ENCODE data around the gene TLE5. TPM values are rescaled to one million over a fixed set of nuclear protein-coding genes. Genes with fewer than 3 reads are reported as not detected.
"Not testable (repeated sequence)": the region's sequence is repeated elsewhere in the genome, so short reads cannot be mapped to it uniquely, and the experiment has no call there.

TLE5 gene
- total RNA-seq, 3 donors from 2014 or later = 427 to 664 (median 556) TPM

DNA sequence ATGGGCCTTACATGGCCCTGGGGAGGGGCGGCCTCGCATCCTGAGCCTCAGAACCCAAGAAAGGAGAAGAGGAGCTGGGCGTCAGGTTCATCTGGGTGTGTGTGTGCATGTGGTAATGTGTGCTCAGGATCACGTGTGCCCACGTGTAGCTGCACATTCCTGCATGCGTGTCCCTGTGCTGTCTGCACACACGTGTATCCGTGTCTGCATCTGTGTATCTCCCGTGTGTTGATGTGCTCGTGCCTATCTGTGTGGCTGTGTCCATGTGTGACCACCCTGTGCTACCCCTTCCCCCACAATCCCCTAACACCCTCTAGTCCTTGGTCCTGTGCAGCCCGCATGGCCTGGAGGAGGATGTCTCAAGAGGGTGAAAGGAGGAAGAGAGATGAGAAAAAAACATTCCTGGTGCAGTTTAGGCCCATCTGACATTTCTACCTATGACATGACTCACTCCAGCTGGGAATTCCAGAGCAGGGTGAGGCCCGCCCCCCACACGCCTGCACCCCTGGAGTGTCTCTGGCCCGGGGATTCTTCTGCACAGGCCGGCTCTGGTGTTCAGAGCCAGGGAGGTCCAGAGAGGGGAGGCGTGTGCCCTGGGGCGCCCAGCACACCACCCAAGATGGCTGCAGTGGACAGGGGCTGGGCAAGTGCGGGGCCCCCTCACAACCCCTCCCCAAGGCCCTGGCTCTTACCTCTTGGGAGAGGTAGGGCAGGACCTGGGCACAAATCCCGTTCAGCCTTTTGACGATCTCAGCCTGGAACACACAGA lies 7.1 kb downstream of the TLE5 start:
- TF ChIP-seq, protein P1, sequence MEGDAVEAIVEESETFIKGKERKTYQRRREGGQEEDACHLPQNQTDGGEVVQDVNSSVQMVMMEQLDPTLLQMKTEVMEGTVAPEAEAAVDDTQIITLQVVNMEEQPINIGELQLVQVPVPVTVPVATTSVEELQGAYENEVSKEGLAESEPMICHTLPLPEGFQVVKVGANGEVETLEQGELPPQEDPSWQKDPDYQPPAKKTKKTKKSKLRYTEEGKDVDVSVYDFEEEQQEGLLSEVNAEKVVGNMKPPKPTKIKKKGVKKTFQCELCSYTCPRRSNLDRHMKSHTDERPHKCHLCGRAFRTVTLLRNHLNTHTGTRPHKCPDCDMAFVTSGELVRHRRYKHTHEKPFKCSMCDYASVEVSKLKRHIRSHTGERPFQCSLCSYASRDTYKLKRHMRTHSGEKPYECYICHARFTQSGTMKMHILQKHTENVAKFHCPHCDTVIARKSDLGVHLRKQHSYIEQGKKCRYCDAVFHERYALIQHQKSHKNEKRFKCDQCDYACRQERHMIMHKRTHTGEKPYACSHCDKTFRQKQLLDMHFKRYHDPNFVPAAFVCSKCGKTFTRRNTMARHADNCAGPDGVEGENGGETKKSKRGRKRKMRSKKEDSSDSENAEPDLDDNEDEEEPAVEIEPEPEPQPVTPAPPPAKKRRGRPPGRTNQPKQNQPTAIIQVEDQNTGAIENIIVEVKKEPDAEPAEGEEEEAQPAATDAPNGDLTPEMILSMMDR (IDR thresholded peaks at IDR 0.05) = no peak
- intact Hi-C loops (cut with DNase I, micrococcal nuclease) = no loop called here
- Histone ChIP-seq H3K4me3 (no peak overlapping the region), H3K4me1 (ENCODE audit: low read depth) (peaks cover 18% of the 10 kb centered on the region), H3K36me3 (ENCODE audit: low read depth) (peaks cover 5% of the 10 kb centered on the region), H3K9me3 (no peaks in the 10 kb centered on the region)
- no peak for DNase-seq
- ATAC-seq = peak; percentile 43

GRCh38 chr19:3054265-3054971 lies 7.9 kb downstream of the TLE5 start:
- no peak for ATAC-seq
- peaks cover 5% of the 10 kb centered on the region for H3K36me3 ChIP-seq (ENCODE audit: low read depth)
- TF ChIP-seq, protein P1 (IDR thresholded peaks at IDR 0.05) = no peak
- H3K4me3 ChIP-seq = no peak overlapping the region
- intact Hi-C loops (cut with DNase I, micrococcal nuclease) = no loop called here
- no peak for DNase-seq
- no peaks in the 10 kb centered on the region for H3K9me3 ChIP-seq
- peaks cover 18% of the 10 kb centered on the region for H3K4me1 ChIP-seq (ENCODE audit: low read depth)

DNA sequence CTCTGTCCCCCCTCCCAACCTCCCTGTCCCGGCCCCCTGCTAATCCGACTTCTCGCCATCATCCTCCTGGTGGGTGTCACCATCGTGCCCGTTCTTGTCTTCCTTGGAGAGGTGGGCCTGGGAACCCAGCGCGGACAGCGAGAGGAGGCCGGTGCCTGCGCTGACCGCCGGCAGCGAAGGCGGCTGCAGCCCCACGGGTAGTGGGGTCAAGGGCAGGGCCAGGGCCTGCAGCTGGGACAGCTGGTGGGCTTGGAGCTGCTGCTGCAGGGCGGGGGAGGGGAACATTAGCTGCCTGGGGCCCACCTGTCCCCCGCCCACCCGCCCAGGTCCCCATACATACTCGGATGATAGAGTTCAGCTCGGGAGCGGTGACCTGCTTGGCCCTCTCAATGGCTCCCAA lies 8.5 kb downstream of the TLE5 start:
- peaks cover 18% of the 10 kb centered on the region for H3K4me1 ChIP-seq (ENCODE audit: low read depth)
- peaks cover 5% of the 10 kb centered on the region for H3K36me3 ChIP-seq (ENCODE audit: low read depth)
- TF ChIP-seq, protein P1 (IDR thresholded peaks at IDR 0.05) = no peak
- no peak for ATAC-seq
- H3K9me3 ChIP-seq = no peaks in the 10 kb centered on the region
- DNase-seq = no peak
- intact Hi-C loops (cut with DNase I, micrococcal nuclease) = no loop called here
- no peak overlapping the region for H3K4me3 ChIP-seq

- Histone ChIP-seq H3K4me3 (no peak overlapping the region), H3K9me3 (no peaks in the 10 kb centered on the region), H3K4me1 (ENCODE audit: low read depth) (peaks cover 20% of the 10 kb centered on the region), H3K36me3 (ENCODE audit: low read depth) (peaks cover 5% of the 10 kb centered on the region)
- intact Hi-C loops (cut with DNase I, micrococcal nuclease) = no loop called here
- peak in 1 of 3 donors; percentile 42 for DNase-seq
- TF ChIP-seq, protein P1 (IDR thresholded peaks at IDR 0.05) = no peak
- no peak for ATAC-seq
Observed at GRCh38 chr19:3053218-3053621, 9.1 kb downstream of the TLE5 start.

- H3K4me3 ChIP-seq; ATAC-seq; intact Hi-C loops (cut with DNase I, micrococcal nuclease); H3K36me3 ChIP-seq (ENCODE audit: low read depth); H3K9me3 ChIP-seq; DNase-seq: not testable (repeated sequence)
- peaks cover 11% of the 10 kb centered on the region for H3K4me1 ChIP-seq (ENCODE audit: low read depth)
Observed at GRCh38 chr19:3050016-3050415, 12.3 kb downstream of the TLE5 start.

DNA sequence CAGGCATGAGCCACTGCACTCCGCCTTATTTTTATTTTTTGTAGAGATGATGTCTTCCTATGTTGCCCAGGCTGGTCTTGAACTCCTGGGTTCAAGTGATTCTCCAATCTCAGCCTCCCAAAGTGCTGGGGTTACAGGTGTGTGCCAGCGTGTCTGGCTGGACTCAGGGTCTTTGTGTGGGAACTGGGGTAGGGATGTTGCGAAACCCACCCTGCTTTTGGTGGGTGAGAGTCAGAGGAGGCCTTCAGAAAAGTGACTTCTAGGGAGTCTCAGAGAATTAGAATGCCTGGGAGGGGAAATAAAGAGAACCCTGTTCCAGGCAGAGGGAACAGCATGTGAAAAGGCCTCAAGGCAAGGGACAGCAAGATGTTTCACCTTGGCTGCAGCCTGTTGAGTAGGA lies 13.2 kb downstream of the TLE5 start:
- intact Hi-C loops (cut with DNase I, micrococcal nuclease) = no loop called here
- Histone ChIP-seq H3K4me3 (no peak overlapping the region), H3K36me3 (ENCODE audit: low read depth) (peaks cover 5% of the 10 kb centered on the region), H3K9me3 (no peaks in the 10 kb centered on the region), H3K4me1 (ENCODE audit: low read depth) (peaks cover 11% of the 10 kb centered on the region)
- TF ChIP-seq, protein P1 (IDR thresholded peaks at IDR 0.05) = no peak
- ATAC-seq = no peak
- DNase-seq = no peak

All from mucosa of descending colon (tissue), 3 donors.